ENCODE data around the gene MAPK10. TPM values are rescaled to one million over a fixed set of nuclear protein-coding genes. Genes with fewer than 3 reads are reported as not detected.

Gene MAPK10
- total and polyA plus RNA-seq, 10 of the 15 experiments (the other 5 are each of a cell fraction or from before 2014, with no cell fraction given): 1.1 to 4.2 (median 2.4) TPM

- Histone ChIP-seq H4K20me1 (ENCODE audit: control insufficient read depth, insufficient read depth) (no peaks in the 10 kb centered on the region), H3K4me2 (ENCODE audit: control insufficient read depth, insufficient read depth) (no peak overlapping the region), H3K4me1 (ENCODE audit: control insufficient read depth, insufficient read depth, low read length) (no peaks in the 10 kb centered on the region), H3K27ac (ENCODE audit: control insufficient read depth, insufficient read depth) (no peak overlapping the region), H3K79me2 (ENCODE audit: control insufficient read depth, insufficient read depth, low read length) (no peaks in the 10 kb centered on the region), H3K9me3 (replicated peaks; ENCODE audit: control insufficient read depth, insufficient read depth, low read length) (no peaks in the 10 kb centered on the region), H2AFZ (ENCODE audit: control insufficient read depth, low read depth, low read length) (no peak overlapping the region), H3K27me3 (replicated peaks in 1 of 2; ENCODE audit: control insufficient read depth in 2 of 2, insufficient read depth in 2 of 2, low read length in 1 of 2) (no peaks in the 10 kb centered on the region), H3K36me3 (ENCODE audit: control insufficient read depth in 2 of 2, insufficient read depth in 2 of 2, low read length in 1 of 2) (no peaks in the 10 kb centered on the region), H3K9ac (ENCODE audit: control insufficient read depth, insufficient read depth, low read length) (no peak overlapping the region), H3K4me3 (no peak overlapping the region)
- ChIA-PET SMC1A (ENCODE audit: uncharacterized antibody, unreplicated experiment) (no interaction called here), CTCF (interaction anchor here (1.0 kb wide), 1 partner anchor 49 kb away, joined by 3 read pairs; no protein-coding TSS in a partner anchor), RAD21 (ENCODE audit: unreplicated experiment) (no interaction called here), POLR2A (no interaction called here)
- ATAC-seq (peak; percentile 36; the same call in 2 of the 3 replicates), DNase-seq (ENCODE audit: low read depth, low spot score) (no peak), FAIRE-seq (no peak)
- no peak for TF ChIP-seq SRF (IDR thresholded peaks at IDR 0.05; ENCODE audit: low read depth in 2 of 2, low read length in 2 of 2)
- TF ChIP-seq MXI1 (IDR thresholded peaks at IDR 0.05; ENCODE audit: low read depth, low read length): no peak
- TF ChIP-seq POLR2AphosphoS2 (IDR thresholded peaks at IDR 0.05; ENCODE audit: low read depth, low read length): no peak
- TF ChIP-seq HCFC1 (IDR thresholded peaks at IDR 0.05; ENCODE audit: low read length): no peak
- TF ChIP-seq NR2C2 (IDR thresholded peaks at IDR 0.05; ENCODE audit: borderline replicate concordance, control insufficient read depth, insufficient read length, low read depth): no peak
- TF ChIP-seq SMC3 (IDR thresholded peaks at IDR 0.05; ENCODE audit: borderline replicate concordance, low read length): no peak
- no peak for TF ChIP-seq MEF2A (IDR thresholded peaks at IDR 0.05; ENCODE audit: insufficient read depth, low read depth, low read length)
- TF ChIP-seq MTA2 (IDR thresholded peaks at IDR 0.05; ENCODE audit: low read depth): no peak
- no peak for TF ChIP-seq CEBPB (IDR thresholded peaks at IDR 0.05; ENCODE audit: borderline replicate concordance in 1 of 2, low read depth in 2 of 2, low read length in 2 of 2)
- no peak for TF ChIP-seq BMI1 (IDR thresholded peaks at IDR 0.05; ENCODE audit: borderline replicate concordance)
- TF ChIP-seq, protein P1, sequence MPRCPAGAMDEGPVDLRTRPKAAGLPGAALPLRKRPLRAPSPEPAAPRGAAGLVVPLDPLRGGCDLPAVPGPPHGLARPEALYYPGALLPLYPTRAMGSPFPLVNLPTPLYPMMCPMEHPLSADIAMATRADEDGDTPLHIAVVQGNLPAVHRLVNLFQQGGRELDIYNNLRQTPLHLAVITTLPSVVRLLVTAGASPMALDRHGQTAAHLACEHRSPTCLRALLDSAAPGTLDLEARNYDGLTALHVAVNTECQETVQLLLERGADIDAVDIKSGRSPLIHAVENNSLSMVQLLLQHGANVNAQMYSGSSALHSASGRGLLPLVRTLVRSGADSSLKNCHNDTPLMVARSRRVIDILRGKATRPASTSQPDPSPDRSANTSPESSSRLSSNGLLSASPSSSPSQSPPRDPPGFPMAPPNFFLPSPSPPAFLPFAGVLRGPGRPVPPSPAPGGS (IDR thresholded peaks at IDR 0.05; ENCODE audit: borderline replicate concordance, insufficient read depth, low read depth, low read length, poor library complexity, severe bottlenecking): no peak
- no peak for TF ChIP-seq RAD51 (IDR thresholded peaks at IDR 0.05)
- no peak for TF ChIP-seq ZNF217 (IDR thresholded peaks at IDR 0.05)
- no peak for TF ChIP-seq NR2C1 (IDR thresholded peaks at IDR 0.05)
- no peak for TF ChIP-seq ZSCAN29 (IDR thresholded peaks at IDR 0.05)
- no peak for TF ChIP-seq CHD1 (IDR thresholded peaks at IDR 0.05; ENCODE audit: low read depth, low read length)
- no peak for TF ChIP-seq STAT3 (IDR thresholded peaks at IDR 0.05; ENCODE audit: low read depth, low read length)
- TF ChIP-seq TCF3 (IDR thresholded peaks at IDR 0.05; ENCODE audit: borderline replicate concordance, insufficient read depth, low read depth, low read length): no peak
- TF ChIP-seq KLF5 (IDR thresholded peaks at IDR 0.05; ENCODE audit: partially characterized antibody): no peak
- TF ChIP-seq SUZ12 (IDR thresholded peaks at IDR 0.05; ENCODE audit: unreplicated experiment): no peak
- 26% methylated on average over 3 of the region's 3 CpGs for WGBS (ENCODE audit: insufficient coverage, insufficient replicate concordance, low lambda C conversion rate, missing lambda C conversion rate)
- no TSS peak for BruUV-seq (replicated peaks)
- in situ Hi-C loops (cut with MboI) (no loop called here), intact Hi-C loops (cut with micrococcal nuclease; ENCODE audit: unreplicated experiment) (no loop called here)
Measured at GRCh38 chr4:86098691-86099090, 261.2 kb downstream of the MAPK10 start.

Data from GM12878 (cell line).